Ovary (tissue), 3 donors: ENCODE results near the gene IFT74.

Source experiments
- EP300 ChIP-seq: sonication (generic); formaldehyde crosslinking; IDR thresholded peaks from one replicate; pipeline ENCODE4 v1.6.1; 2017; ENCODE audit warnings: antibody characterized with exemption
- POLR2A ChIP-seq: fragments of 450-650 bp; IDR thresholded peaks from one replicate; pipeline ENCODE4 v1.6.1; 2017; ENCODE audit warnings: antibody characterized with exemption, mild to moderate bottlenecking, moderate library complexity
- TF ChIP-seq, protein P1 (sequence below), 3 donors: fragments of 450-650 bp in 2 of 3; fragments of 200-600 bp in 1 of 3; IDR thresholded peaks; one replicate each; pipeline versions ENCODE4 v1.5.1 to v1.8.0; 2016 to 2022; ENCODE audit warnings: antibody characterized with exemption in 3 of 3, mild to moderate bottlenecking in 1 of 3
- donor health status: DM: no; HTN: no; CAD: no.

DNA sequence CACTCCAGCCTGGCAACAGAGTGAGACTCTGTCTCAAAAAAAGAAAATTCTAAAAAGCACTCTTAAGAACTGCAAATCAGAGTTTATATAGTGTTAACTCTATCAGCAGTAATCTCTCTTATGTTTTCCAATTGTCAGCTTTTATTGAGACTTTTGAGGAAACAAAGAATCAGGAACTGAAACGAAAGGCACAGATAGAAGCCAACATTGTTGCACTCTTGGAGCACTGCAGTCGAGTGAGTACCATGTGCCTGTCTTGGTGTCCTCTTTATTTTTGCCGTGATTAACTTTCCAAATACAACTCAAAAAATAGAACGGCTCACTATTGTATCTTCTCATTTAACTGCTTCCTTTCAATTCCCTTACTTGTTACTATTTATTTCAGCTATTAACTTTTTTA lies 90.9 kb downstream of the IFT74 start:
- TF ChIP-seq, protein P1, sequence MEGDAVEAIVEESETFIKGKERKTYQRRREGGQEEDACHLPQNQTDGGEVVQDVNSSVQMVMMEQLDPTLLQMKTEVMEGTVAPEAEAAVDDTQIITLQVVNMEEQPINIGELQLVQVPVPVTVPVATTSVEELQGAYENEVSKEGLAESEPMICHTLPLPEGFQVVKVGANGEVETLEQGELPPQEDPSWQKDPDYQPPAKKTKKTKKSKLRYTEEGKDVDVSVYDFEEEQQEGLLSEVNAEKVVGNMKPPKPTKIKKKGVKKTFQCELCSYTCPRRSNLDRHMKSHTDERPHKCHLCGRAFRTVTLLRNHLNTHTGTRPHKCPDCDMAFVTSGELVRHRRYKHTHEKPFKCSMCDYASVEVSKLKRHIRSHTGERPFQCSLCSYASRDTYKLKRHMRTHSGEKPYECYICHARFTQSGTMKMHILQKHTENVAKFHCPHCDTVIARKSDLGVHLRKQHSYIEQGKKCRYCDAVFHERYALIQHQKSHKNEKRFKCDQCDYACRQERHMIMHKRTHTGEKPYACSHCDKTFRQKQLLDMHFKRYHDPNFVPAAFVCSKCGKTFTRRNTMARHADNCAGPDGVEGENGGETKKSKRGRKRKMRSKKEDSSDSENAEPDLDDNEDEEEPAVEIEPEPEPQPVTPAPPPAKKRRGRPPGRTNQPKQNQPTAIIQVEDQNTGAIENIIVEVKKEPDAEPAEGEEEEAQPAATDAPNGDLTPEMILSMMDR (IDR thresholded peaks at IDR 0.05) = no peak
- TF ChIP-seq POLR2A (no peak), EP300 (no peak)
